Measurements from ENCODE around the gene MKNK2.

DNA sequence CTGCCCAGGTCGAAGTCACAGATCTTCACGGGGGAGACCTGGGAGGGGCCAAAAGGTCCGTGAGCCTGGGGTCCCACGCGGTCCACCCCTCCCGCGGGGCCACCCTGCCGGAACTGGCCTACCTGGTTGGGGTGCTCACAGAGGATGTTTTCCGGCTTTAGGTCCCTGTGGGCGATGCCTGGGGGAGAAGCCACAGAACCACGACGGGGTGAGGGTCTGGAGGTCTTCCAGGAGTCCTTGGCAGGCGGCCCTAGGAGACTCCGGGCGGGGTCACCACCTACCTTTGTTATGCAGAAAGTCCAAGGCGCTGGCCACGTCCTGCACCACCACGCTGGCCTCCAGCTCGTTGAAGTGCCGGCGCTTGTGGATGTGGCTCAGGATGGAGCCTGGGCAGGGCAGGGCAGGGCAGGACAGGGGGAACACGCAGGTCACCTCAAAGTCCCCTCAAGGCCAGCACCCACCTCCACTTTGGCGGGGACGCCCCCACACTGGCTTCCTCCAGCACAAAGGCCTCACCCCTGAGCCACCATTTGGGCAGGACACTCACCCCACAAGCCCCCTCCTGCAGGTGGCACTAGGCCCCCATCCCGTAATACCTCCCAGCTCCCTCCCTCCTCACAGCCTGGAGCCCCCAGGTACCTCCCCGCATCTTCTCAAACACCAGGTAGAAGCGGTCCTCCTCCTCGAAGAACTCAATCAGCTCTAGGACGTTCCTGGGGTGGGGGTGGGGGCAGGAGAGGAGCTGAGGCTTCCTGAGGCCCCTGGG, 8.4 kb downstream of the MKNK2 start:
- TF ChIP-seq, protein P1, sequence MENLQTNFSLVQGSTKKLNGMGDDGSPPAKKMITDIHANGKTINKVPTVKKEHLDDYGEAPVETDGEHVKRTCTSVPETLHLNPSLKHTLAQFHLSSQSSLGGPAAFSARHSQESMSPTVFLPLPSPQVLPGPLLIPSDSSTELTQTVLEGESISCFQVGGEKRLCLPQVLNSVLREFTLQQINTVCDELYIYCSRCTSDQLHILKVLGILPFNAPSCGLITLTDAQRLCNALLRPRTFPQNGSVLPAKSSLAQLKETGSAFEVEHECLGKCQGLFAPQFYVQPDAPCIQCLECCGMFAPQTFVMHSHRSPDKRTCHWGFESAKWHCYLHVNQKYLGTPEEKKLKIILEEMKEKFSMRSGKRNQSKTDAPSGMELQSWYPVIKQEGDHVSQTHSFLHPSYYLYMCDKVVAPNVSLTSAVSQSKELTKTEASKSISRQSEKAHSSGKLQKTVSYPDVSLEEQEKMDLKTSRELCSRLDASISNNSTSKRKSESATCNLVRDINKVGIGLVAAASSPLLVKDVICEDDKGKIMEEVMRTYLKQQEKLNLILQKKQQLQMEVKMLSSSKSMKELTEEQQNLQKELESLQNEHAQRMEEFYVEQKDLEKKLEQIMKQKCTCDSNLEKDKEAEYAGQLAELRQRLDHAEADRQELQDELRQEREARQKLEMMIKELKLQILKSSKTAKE (IDR thresholded peaks at IDR 0.05; ENCODE audit: low read depth, poor library complexity, severe bottlenecking) = no peak
- TF ChIP-seq, protein P2, sequence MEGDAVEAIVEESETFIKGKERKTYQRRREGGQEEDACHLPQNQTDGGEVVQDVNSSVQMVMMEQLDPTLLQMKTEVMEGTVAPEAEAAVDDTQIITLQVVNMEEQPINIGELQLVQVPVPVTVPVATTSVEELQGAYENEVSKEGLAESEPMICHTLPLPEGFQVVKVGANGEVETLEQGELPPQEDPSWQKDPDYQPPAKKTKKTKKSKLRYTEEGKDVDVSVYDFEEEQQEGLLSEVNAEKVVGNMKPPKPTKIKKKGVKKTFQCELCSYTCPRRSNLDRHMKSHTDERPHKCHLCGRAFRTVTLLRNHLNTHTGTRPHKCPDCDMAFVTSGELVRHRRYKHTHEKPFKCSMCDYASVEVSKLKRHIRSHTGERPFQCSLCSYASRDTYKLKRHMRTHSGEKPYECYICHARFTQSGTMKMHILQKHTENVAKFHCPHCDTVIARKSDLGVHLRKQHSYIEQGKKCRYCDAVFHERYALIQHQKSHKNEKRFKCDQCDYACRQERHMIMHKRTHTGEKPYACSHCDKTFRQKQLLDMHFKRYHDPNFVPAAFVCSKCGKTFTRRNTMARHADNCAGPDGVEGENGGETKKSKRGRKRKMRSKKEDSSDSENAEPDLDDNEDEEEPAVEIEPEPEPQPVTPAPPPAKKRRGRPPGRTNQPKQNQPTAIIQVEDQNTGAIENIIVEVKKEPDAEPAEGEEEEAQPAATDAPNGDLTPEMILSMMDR (IDR thresholded peaks at IDR 0.05 in 2 of 3, conservative IDR thresholded peaks at IDR 0.05 in 1 of 3; ENCODE audit: control insufficient read depth in 2 of 3, extremely low read depth in 1 of 3, insufficient read depth in 1 of 3, low read depth in 3 of 3, low read length in 3 of 3) = no peak
- no peak for TF ChIP-seq ZSCAN29 (IDR thresholded peaks at IDR 0.05)
